Measurements from ENCODE around the gene SEC24D. TPM values are rescaled to one million over a fixed set of nuclear protein-coding genes. Genes with fewer than 3 reads are reported as not detected.
A peak's percentile ranks its signal among the peaks of the same experiment; 100 is the strongest.

SEC24D gene
- total RNA-seq, 1 donor from 2014 or later = 138 TPM

DNA sequence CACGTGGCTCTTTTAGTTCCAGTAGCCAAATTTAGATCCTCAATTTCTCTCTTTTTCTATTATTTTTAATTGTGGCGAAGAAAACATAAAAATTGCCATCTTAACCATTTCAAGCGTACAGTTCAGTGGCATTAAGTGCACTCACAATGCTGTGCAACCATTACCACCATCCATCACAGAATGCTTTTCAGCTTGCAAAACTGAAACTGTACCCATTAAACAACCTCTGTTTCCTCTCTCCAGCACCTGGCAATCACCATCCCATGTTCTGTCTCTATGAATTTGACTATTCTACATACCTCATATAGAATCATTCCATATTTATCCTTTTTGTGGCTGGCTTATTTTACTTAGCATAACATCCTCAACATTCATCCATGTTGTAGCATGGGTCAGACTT lies 75.8 kb downstream of the SEC24D start:
- Mint-ChIP-seq H3K27me3 (ENCODE audit: unreplicated experiment) (no peaks in the 10 kb centered on the region), H3K9me3 (ENCODE audit: unreplicated experiment) (no peaks in the 10 kb centered on the region), H3K27ac (ENCODE audit: unreplicated experiment) (no peak overlapping the region), H3K4me3 (ENCODE audit: unreplicated experiment) (no peak overlapping the region), H3K4me1 (ENCODE audit: unreplicated experiment) (peaks cover 76% of the 10 kb centered on the region), H3K36me3 (ENCODE audit: unreplicated experiment) (peaks cover 58% of the 10 kb centered on the region)
- no peak for DNase-seq (ENCODE audit: extremely low spot score, unreplicated experiment)
- TF ChIP-seq, protein P1, sequence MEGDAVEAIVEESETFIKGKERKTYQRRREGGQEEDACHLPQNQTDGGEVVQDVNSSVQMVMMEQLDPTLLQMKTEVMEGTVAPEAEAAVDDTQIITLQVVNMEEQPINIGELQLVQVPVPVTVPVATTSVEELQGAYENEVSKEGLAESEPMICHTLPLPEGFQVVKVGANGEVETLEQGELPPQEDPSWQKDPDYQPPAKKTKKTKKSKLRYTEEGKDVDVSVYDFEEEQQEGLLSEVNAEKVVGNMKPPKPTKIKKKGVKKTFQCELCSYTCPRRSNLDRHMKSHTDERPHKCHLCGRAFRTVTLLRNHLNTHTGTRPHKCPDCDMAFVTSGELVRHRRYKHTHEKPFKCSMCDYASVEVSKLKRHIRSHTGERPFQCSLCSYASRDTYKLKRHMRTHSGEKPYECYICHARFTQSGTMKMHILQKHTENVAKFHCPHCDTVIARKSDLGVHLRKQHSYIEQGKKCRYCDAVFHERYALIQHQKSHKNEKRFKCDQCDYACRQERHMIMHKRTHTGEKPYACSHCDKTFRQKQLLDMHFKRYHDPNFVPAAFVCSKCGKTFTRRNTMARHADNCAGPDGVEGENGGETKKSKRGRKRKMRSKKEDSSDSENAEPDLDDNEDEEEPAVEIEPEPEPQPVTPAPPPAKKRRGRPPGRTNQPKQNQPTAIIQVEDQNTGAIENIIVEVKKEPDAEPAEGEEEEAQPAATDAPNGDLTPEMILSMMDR (IDR thresholded peaks at IDR 0.05) = no peak

GRCh38 chr4:118759481-118759880 lies 76.4 kb downstream of the SEC24D start:
- no peaks in the 10 kb centered on the region for H3K27me3 Mint-ChIP-seq (ENCODE audit: unreplicated experiment)
- no peak overlapping the region for H3K4me3 Mint-ChIP-seq (ENCODE audit: unreplicated experiment)
- H3K27ac Mint-ChIP-seq (ENCODE audit: unreplicated experiment) = peak overlapping the region; percentile 16
- TF ChIP-seq, protein P1 (IDR thresholded peaks at IDR 0.05) = no peak
- peaks cover 74% of the 10 kb centered on the region for H3K4me1 Mint-ChIP-seq (ENCODE audit: unreplicated experiment)
- no peaks in the 10 kb centered on the region for H3K9me3 Mint-ChIP-seq (ENCODE audit: unreplicated experiment)
- DNase-seq (ENCODE audit: extremely low spot score, unreplicated experiment) = no peak
- H3K36me3 Mint-ChIP-seq (ENCODE audit: unreplicated experiment) = peaks cover 59% of the 10 kb centered on the region

DNA sequence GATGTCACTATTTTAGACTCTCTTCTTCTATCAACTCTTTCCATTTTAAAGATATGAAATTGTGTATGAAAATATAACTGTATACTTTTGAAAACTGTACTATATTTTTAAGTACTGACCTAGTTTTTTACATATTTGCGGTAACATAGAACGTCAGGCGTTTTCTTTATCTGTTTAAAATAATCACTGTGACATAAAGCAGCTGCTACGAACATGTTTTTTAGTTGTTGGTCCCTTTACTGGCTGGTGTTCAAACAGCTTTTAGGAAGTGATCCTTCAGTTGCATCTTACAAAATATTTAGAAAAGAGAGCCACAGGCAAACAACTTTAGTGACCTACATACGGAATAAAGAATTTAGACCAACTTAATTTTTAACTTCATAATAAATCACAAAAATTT lies 77.6 kb downstream of the SEC24D start:
- TF ChIP-seq, protein P1 (IDR thresholded peaks at IDR 0.05) = no peak
- Mint-ChIP-seq H3K9me3 (ENCODE audit: unreplicated experiment) (no peaks in the 10 kb centered on the region), H3K4me3 (ENCODE audit: unreplicated experiment) (no peak overlapping the region), H3K36me3 (ENCODE audit: unreplicated experiment) (peaks cover 56% of the 10 kb centered on the region), H3K4me1 (ENCODE audit: unreplicated experiment) (peaks cover 71% of the 10 kb centered on the region), H3K27ac (ENCODE audit: unreplicated experiment) (peak overlapping the region; percentile 28), H3K27me3 (ENCODE audit: unreplicated experiment) (no peaks in the 10 kb centered on the region)
- DNase-seq (ENCODE audit: extremely low spot score, unreplicated experiment) = no peak

DNA sequence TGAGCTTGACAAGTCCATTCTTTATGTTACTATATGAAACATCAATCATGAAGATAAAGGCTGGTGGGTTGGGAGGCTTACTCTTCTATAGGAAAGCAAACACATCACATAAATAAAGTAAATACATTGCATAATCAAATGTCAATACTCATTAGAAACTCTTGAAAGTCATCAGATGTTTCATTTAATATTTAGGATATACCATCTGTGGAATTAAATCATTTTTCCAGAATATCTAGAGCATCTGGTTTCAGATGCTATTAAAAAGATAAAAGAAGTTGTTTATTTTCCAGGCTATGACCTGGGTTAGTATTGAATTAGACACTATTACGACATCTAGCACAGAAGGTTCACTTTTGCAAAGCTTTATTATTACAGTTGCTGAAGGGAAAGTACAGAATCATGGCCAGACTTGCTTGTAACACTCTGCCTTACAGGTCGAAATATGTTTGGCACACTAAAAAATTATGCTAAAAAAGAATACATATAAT lies 78.1 kb downstream of the SEC24D start:
- Mint-ChIP-seq H3K27ac (ENCODE audit: unreplicated experiment) (peak overlapping the region; percentile 28), H3K4me1 (ENCODE audit: unreplicated experiment) (peaks cover 70% of the 10 kb centered on the region), H3K27me3 (ENCODE audit: unreplicated experiment) (no peaks in the 10 kb centered on the region), H3K9me3 (ENCODE audit: unreplicated experiment) (no peaks in the 10 kb centered on the region), H3K4me3 (ENCODE audit: unreplicated experiment) (no peak overlapping the region), H3K36me3 (ENCODE audit: unreplicated experiment) (peaks cover 56% of the 10 kb centered on the region)
- DNase-seq (ENCODE audit: extremely low spot score, unreplicated experiment) = no peak
- TF ChIP-seq, protein P1 (IDR thresholded peaks at IDR 0.05) = no peak

DNA sequence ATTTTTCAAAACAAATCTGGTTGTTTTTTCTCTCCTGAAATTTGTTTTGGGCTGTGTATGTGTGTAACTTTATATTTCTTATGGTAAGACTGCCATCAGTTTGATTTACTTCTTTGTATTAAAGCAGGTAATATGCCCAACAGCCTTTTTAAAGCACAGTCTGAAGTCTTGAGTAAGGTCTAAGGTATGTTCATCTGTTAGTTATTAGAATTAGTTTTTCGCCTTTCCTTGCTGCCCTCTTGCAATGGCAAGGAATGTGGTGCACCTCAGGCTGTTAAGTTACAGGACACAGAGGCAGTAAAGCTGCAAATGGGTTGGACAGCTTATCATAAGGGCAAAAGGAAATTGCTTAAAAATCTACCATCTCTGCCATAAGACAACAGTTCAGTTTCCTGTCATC lies 79.0 kb downstream of the SEC24D start:
- TF ChIP-seq, protein P1 (IDR thresholded peaks at IDR 0.05) = no peak
- H3K27ac Mint-ChIP-seq (ENCODE audit: unreplicated experiment) = no peak overlapping the region
- H3K36me3 Mint-ChIP-seq (ENCODE audit: unreplicated experiment) = peaks cover 62% of the 10 kb centered on the region
- H3K9me3 Mint-ChIP-seq (ENCODE audit: unreplicated experiment) = no peaks in the 10 kb centered on the region
- peaks cover 65% of the 10 kb centered on the region for H3K4me1 Mint-ChIP-seq (ENCODE audit: unreplicated experiment)
- H3K27me3 Mint-ChIP-seq (ENCODE audit: unreplicated experiment) = no peaks in the 10 kb centered on the region
- DNase-seq (ENCODE audit: extremely low spot score, unreplicated experiment) = no peak
- H3K4me3 Mint-ChIP-seq (ENCODE audit: unreplicated experiment) = no peak overlapping the region
